Activated naive CD8-positive, alpha-beta T cell treated with anti-CD3 and anti-CD28 coated beads, Interleukin-2, amount 10 ng/mL, durations not matched to agents 7 days and 5 days (primary cell): Measurements from ENCODE around the gene CLEC20A. TPM values are rescaled to one million over a fixed set of nuclear protein-coding genes. Genes with fewer than 3 reads are reported as not detected.
"Not testable (repeated sequence)": the region's sequence is repeated elsewhere in the genome, so short reads cannot be mapped to it uniquely, and the experiment has no call there.

Source experiments
- ATAC-seq: fragments of 150-1000 bp; cut with Tn5 transposase; one replicate; pipeline ENCODE4 v1.10.0; 2021; ENCODE audit warnings: low read depth, moderate library complexity
- POLR2A ChIA-PET: fragments of 350-600 bp; sonication (Branson Sonifier 250); formaldehyde crosslinking; loops from one replicate; lab custom pipeline; 2021; ENCODE audit warnings: antibody characterized with exemption; lab: Charles Lee
- DNase-seq: peaks from one replicate; pipeline ENCODE4 v3.0.0; 2021
- H3K27ac Mint-ChIP-seq: one replicate; pipeline ENCODE4 v1.8.0; 2022; ENCODE audit warnings: mild to moderate bottlenecking, mixed read lengths
- H3K27me3 Mint-ChIP-seq: one replicate; pipeline ENCODE4 v1.8.0; 2022; ENCODE audit warnings: mild to moderate bottlenecking, moderate library complexity, mixed read lengths
- H3K36me3 Mint-ChIP-seq: one replicate; pipeline ENCODE4 v1.8.0; 2021; ENCODE audit warnings: mild to moderate bottlenecking, mixed read lengths
- H3K4me1 Mint-ChIP-seq: one replicate; pipeline ENCODE4 v1.8.0; 2021; ENCODE audit warnings: mixed read lengths
- H3K4me3 Mint-ChIP-seq: one replicate; pipeline ENCODE4 v1.8.0; 2022; ENCODE audit warnings: mild to moderate bottlenecking, moderate library complexity, mixed read lengths
- H3K9me3 Mint-ChIP-seq: one replicate; pipeline ENCODE4 v1.8.0; 2021; ENCODE audit warnings: mixed read lengths
- total RNA-seq, 2 experiments: library from RNA; stranded (reverse); gene quantifications; one replicate each; pipeline ENCODE4 v1.2.3, GENCODE V29; 2021

The CLEC20A gene
- total RNA-seq, 2 experiments from 2014 or later: not detected

DNA sequence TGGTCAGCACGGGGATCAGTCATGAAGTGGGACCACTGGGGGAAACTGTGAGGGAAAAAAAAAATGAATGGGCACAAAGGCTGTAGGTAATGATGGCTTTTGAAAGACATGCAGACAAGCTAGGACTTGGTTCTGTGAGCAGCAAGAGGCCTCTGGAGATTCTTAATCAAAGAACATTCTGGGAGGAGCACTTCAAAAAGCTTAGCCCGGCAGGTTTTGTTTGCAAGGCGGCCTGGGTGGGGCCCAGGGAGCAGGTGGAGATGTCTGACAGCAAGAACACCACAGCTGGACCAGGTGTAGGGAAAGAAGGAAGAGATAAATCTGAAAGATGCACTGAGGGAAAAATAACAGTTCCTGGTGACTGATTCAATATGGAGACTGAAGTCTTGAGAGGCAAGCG lies 22.1 kb upstream of the CLEC20A start:
- no peak for DNase-seq
- Mint-ChIP-seq H3K27ac (no peak overlapping the region), H3K4me1 (no peaks in the 10 kb centered on the region), H3K36me3 (no peaks in the 10 kb centered on the region), H3K27me3 (peaks cover 4% of the 10 kb centered on the region), H3K9me3 (no peaks in the 10 kb centered on the region), H3K4me3 (no peak overlapping the region)
- POLR2A ChIA-PET: no interaction called here
- ATAC-seq: no peak

DNA sequence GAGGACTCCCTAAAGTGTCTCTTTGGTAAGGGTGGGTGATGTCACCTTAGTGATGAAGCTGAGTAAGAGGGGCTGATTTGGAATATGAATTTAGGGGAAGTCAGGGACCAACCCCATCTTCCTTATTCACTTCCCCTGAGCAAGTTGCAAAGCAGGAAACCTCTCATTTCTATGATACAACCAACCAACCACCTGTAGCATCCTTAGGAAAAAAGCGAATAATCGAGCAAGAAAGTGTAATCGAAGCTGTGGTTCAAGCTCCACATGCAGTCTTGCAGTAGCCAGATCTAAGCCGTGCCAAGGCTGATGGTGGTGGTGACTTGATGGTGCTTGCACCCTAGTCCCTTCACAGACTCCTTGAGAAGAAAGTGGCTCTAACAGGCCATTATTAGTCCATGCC lies 19.3 kb upstream of the CLEC20A start:
- H3K27me3 Mint-ChIP-seq: peaks cover 4% of the 10 kb centered on the region
- POLR2A ChIA-PET: no interaction called here
- no peak overlapping the region for H3K4me3 Mint-ChIP-seq
- ATAC-seq (no peak), DNase-seq (no peak)
- no peaks in the 10 kb centered on the region for H3K4me1 Mint-ChIP-seq
- no peaks in the 10 kb centered on the region for H3K36me3 Mint-ChIP-seq
- no peaks in the 10 kb centered on the region for H3K9me3 Mint-ChIP-seq
- no peak overlapping the region for H3K27ac Mint-ChIP-seq

DNA sequence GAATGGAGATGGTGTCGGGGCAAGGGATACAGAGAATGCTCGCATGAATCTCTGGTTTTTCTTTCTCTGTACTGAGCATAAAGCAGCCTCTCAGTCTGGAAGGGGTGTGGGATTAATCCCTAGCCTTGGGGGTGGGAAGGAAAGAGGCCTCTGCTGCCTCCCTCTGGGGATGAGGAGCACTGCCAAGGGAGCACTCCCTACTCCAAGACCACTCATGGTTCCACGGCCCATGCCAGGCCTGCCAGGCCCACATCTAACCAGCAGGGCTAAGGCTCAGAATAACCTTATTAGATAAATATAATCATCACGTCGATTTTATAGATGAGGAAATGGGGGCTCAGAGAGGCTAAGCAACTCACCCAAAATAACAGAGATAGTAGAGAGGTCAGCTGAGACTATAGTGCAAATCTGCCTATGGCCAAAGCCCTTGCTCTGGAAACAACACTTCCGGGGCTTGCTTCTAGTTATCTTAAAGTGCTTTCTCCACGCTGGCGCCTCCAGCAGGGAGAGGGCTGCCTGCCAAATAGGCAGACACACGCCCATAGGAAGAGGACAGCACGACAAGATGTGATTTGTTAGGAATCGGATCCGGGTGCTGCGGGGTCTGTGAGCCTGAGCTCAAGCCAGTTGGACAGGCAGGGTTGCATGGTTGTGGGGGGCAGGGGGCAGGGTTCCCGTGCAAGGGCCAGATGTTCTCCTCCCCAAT lies 16.7 kb upstream of the CLEC20A start:
- Mint-ChIP-seq H3K27me3 (peaks cover 1% of the 10 kb centered on the region), H3K36me3 (no peaks in the 10 kb centered on the region), H3K4me1 (no peaks in the 10 kb centered on the region), H3K27ac (no peak overlapping the region), H3K9me3 (no peaks in the 10 kb centered on the region), H3K4me3 (no peak overlapping the region)
- DNase-seq (no peak), ATAC-seq (no peak)
- POLR2A ChIA-PET: no interaction called here

DNA sequence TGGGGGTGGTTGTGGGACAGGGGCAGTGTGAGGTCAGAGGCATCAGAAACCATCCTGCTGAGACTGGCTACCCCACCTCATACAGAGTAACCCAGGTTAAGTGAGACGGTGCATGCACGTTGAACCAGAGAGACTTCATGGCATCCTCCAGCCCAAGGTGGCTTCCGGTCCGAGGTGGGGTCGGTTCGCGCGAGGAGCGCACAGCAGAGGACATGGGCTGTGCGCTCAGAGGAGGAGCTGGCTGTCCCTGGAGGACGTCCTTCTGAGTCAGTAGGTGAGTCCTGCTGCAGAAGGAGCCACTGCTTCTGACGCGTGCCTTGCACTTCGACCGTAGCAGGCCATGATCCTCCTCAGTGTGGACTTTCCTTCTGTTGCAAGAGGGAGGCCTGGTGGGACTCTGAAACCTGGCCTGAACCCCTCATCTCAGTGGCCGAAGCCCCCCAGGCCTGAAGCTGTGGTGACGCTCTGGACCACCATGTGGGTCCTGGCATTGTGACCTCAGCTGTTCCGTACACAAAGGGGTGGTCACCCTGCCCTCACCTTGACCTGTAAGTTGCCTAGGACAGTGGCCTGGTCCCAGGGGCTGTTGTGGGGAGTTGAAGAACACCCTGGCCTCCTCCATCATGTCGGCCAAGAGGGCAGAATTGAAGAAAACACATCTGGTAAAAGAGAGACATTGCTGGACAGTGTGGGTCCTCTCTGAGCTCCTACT lies 16.0 kb upstream of the CLEC20A start, which contains the start of gene TEX35:
Gene TEX35, plus strand, starts transcription at position 544 of the 712 bp plus-strand sequence. Its CDS starts 80 bp downstream, at position 624.
- POLR2A ChIA-PET: no interaction called here
- Mint-ChIP-seq H3K4me1 (no peaks in the 10 kb centered on the region), H3K27me3 (peaks cover 1% of the 10 kb centered on the region), H3K9me3 (no peaks in the 10 kb centered on the region), H3K27ac (no peak within 1 kb of the TSS), H3K4me3 (no peak within 1 kb of the TSS), H3K36me3 (no peaks in the 10 kb centered on the region)
- no peak for ATAC-seq
- DNase-seq: no peak

DNA sequence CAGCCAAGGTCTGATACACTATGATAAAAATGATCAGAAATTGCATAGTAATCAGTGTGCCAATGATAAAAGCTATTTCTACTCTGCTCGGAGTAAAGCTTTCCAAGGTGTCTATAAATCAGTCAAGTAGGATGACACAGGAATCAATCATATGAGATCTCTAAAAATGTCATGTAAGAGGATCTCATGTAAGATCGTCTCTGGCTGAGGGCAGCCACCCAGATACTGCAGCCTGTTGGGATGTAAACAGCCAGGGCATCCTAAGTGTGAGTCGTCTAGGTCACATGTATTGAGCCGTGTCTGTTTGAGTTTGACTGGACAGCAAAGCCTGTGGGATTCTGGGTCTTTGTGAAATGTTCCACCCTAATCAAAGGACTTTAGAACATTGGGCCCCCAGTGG lies 13.4 kb upstream of the CLEC20A start:
- Mint-ChIP-seq H3K27ac (no peak overlapping the region), H3K9me3 (no peaks in the 10 kb centered on the region), H3K27me3 (no peaks in the 10 kb centered on the region), H3K4me3 (no peak overlapping the region), H3K4me1 (no peaks in the 10 kb centered on the region), H3K36me3 (no peaks in the 10 kb centered on the region)
- no peak for ATAC-seq
- DNase-seq: no peak
- POLR2A ChIA-PET: no interaction called here

DNA sequence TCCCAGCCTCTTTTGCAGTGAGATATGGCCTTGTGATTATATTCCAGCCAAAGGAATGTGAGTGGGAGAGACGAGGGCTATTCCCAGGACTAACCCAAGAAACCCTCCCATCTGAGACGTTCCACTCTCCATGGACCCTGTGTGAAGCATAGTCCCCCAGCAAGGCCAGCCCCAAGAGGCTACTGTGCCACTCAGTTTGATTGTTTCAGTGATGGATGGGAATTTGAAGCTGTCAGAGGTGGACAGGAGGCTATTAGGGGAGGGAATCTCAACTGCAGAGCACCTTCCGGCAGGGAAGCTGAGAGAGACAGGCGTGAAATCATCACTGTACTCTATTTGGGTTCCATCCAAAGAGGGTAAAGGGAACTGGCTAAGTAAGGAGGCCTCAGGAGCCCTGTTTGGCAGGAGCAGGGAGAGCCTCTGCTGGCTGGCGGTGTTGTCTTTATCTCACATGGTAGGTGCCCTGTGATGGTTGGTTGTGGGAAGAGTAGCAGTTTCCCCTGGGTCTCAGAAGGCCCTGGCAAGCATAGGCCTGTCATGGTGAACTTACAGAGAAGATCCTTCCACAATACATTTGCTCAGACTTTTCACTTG lies 12.7 kb upstream of the CLEC20A start:
- no peak for DNase-seq
- H3K9me3 Mint-ChIP-seq: no peaks in the 10 kb centered on the region
- ATAC-seq: no peak
- no peak overlapping the region for H3K27ac Mint-ChIP-seq
- no peaks in the 10 kb centered on the region for H3K36me3 Mint-ChIP-seq
- no peak overlapping the region for H3K4me3 Mint-ChIP-seq
- H3K4me1 Mint-ChIP-seq: no peaks in the 10 kb centered on the region
- H3K27me3 Mint-ChIP-seq: no peaks in the 10 kb centered on the region
- POLR2A ChIA-PET: no interaction called here

DNA sequence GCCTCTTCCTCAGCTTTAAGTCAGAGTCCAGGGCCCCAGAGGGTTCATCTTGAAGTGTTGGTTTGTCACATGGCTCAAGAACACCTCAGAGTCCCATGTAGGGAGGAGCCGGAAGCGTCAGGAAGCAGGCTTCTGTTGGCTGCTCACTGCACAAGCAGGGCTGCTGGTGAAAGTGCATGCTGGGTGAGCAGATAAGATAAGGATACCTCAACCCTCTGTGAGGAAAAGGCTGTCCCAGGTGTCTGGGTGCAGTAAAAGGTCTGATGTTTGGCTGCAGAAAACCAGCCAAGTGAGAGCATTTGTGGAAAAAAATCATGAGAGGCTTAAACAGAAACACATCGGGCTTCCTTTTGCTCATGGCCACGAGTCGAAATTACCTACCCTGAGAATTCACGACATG lies 9.9 kb upstream of the CLEC20A start:
- no peak overlapping the region for H3K4me3 Mint-ChIP-seq
- peaks cover 1% of the 10 kb centered on the region for H3K27me3 Mint-ChIP-seq
- H3K27ac Mint-ChIP-seq: no peak overlapping the region
- no peaks in the 10 kb centered on the region for H3K9me3 Mint-ChIP-seq
- POLR2A ChIA-PET: no interaction called here
- DNase-seq: no peak
- H3K36me3 Mint-ChIP-seq: no peaks in the 10 kb centered on the region
- no peaks in the 10 kb centered on the region for H3K4me1 Mint-ChIP-seq
- no peak for ATAC-seq

DNA sequence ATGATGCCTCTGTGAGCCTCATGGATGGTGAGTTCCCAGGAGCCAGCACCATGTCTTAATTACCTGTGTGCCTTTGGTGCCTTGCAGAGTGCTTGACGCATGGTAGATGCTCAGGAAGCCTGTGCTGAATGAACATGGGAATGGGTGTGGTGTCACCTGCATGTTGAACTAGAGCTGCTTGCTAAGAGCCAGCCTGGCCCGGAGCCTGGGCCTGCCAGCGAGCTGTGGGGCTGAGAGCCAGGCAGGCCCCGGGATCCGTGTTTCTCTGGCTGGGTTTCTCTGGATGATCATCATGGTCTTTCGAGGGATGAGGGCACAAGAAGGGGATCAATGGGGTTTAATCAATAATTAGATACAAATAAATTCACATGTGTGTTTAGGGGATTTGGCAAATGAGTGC lies 9.4 kb upstream of the CLEC20A start:
- POLR2A ChIA-PET: no interaction called here
- peaks cover 2% of the 10 kb centered on the region for H3K27me3 Mint-ChIP-seq
- ATAC-seq (no peak), DNase-seq (no peak)
- no peak overlapping the region for H3K4me3 Mint-ChIP-seq
- no peak overlapping the region for H3K27ac Mint-ChIP-seq
- H3K4me1 Mint-ChIP-seq: no peaks in the 10 kb centered on the region
- no peaks in the 10 kb centered on the region for H3K36me3 Mint-ChIP-seq
- H3K9me3 Mint-ChIP-seq: no peaks in the 10 kb centered on the region

DNA sequence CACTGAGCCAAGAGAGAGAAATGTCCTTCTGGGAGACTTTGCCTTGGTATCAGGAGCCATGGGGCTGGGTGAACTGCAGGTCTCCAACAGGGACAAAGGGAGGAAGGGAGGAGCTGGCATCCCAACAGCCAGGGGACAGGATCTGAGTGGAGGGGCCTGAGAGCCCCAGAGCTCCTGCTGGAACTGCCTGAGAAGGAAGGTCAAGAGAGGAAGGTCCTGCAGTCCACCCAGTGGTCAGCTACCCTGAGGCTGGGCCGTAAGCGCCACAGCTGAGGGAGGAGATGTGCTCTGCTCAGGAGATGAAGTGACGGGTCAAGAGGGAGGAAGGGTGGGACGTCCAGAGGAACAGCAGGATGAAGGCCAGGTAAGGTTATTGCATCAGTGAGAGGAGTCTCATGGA lies 7.5 kb upstream of the CLEC20A start:
- Mint-ChIP-seq H3K27me3 (peaks cover 2% of the 10 kb centered on the region), H3K36me3 (no peaks in the 10 kb centered on the region), H3K27ac (no peak overlapping the region), H3K4me3 (no peak overlapping the region), H3K9me3 (no peaks in the 10 kb centered on the region), H3K4me1 (no peaks in the 10 kb centered on the region)
- DNase-seq: no peak
- ATAC-seq: no peak
- POLR2A ChIA-PET: no interaction called here

DNA sequence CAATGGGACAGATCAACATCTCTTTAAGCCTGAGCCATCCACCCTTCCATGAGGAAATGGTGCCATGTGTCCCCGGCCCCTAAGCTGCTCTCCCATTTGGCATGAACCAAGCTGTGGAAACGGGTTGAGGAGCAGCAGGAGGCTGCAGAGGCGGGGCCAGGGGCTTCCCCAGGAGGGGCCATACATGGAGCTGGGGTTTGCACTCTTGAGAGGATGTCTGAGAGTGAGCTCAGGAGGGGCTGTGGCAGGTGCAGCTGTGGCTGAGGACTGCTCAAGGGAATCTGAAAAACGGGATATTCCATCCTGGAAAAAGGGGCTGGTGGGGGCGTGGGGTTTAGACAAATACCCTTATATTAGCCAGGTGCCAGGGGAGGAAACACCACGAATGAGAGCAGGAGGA lies 7.1 kb upstream of the CLEC20A start:
- no peak overlapping the region for H3K27ac Mint-ChIP-seq
- no peaks in the 10 kb centered on the region for H3K36me3 Mint-ChIP-seq
- no peak for ATAC-seq

DNA sequence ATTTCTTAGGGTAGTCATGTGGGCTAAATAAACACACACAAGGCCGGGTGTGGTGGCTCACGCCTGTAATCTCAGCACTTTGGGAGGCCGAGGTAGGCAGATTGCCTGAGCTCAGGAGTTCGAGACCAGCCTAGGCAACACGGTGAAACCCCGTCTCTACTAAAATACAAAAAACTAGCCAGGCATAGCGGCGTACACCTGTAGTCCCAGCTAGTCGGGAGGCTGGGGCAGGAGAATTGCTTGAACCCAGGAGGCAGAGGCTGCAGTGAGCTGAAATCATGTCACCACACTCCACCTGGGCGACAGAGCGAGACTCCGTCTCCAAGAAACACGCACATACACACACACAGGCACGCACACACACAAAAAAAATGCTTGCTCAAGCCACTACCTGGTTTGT lies 6.6 kb upstream of the CLEC20A start:
- POLR2A ChIA-PET, DNase-seq, H3K4me3 Mint-ChIP-seq, H3K36me3 Mint-ChIP-seq, H3K4me1 Mint-ChIP-seq, H3K9me3 Mint-ChIP-seq, H3K27ac Mint-ChIP-seq, ATAC-seq, H3K27me3 Mint-ChIP-seq: not testable (repeated sequence)

More for the DNA sequence above, 7.1 kb upstream of the CLEC20A start:
- no peak for DNase-seq
- H3K9me3 Mint-ChIP-seq: no peaks in the 10 kb centered on the region
- no peak overlapping the region for H3K4me3 Mint-ChIP-seq
- peaks cover 2% of the 10 kb centered on the region for H3K27me3 Mint-ChIP-seq
- H3K4me1 Mint-ChIP-seq: no peaks in the 10 kb centered on the region
- POLR2A ChIA-PET: no interaction called here

DNA sequence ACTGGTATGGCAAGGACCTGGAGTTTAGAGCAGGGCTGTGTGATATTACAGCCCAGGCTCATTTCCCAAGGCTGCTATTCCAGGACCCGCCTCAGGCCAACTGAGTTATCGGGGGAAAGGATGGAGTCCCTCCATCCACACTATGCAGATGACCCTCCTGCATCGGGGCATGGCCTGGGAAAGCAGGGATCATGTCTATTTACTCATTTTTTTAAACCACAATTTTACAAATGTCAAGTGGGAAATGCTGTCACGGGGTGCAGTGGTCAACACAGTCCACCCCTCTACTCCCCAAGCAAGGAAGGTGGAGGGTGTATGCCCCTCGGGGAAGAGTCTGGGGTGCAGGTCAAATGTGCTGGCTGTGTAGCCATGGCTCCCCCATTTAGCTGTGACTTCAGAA lies 6.1 kb upstream of the CLEC20A start:
- peaks cover 2% of the 10 kb centered on the region for H3K27me3 Mint-ChIP-seq
- no peak for DNase-seq
- H3K4me3 Mint-ChIP-seq: no peak overlapping the region
- H3K4me1 Mint-ChIP-seq: no peaks in the 10 kb centered on the region
- H3K27ac Mint-ChIP-seq: no peak overlapping the region
- no peaks in the 10 kb centered on the region for H3K36me3 Mint-ChIP-seq
- H3K9me3 Mint-ChIP-seq: no peaks in the 10 kb centered on the region
- no peak for ATAC-seq
- POLR2A ChIA-PET: no interaction called here

DNA sequence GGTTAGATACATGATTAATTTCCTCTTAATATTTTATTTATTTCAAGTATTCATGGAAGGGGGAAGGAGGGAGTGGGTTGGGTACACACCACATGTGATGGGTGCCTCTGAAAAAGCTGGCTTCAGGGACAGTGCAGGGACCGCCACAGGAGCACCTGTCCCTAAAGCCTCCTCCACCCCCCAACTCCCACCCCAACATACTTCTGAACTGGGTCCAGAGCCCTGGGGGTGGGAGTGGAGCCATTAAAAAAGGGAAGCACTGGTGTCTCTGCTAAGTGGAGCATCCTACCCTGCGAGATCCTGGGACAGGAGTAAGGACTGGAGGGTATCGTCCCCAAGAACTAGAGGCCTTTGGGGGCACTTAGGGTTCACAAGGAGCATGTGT lies 5.6 kb upstream of the CLEC20A start:
- Mint-ChIP-seq H3K27me3 (peaks cover 2% of the 10 kb centered on the region), H3K4me3 (no peak overlapping the region), H3K36me3 (no peaks in the 10 kb centered on the region), H3K4me1 (no peaks in the 10 kb centered on the region), H3K27ac (no peak overlapping the region), H3K9me3 (no peaks in the 10 kb centered on the region)
- POLR2A ChIA-PET: no interaction called here
- DNase-seq: no peak
- ATAC-seq: no peak
